IPS DF 19.7 (cell line): ENCODE data around the gene PTGDR2.

Source experiments
- DNase-seq: peaks from one replicate; pipeline ENCODE4 v3.0.0-alpha.2; 2013; ENCODE audit warnings: low read depth, low spot score

Gene PTGDR2

DNA sequence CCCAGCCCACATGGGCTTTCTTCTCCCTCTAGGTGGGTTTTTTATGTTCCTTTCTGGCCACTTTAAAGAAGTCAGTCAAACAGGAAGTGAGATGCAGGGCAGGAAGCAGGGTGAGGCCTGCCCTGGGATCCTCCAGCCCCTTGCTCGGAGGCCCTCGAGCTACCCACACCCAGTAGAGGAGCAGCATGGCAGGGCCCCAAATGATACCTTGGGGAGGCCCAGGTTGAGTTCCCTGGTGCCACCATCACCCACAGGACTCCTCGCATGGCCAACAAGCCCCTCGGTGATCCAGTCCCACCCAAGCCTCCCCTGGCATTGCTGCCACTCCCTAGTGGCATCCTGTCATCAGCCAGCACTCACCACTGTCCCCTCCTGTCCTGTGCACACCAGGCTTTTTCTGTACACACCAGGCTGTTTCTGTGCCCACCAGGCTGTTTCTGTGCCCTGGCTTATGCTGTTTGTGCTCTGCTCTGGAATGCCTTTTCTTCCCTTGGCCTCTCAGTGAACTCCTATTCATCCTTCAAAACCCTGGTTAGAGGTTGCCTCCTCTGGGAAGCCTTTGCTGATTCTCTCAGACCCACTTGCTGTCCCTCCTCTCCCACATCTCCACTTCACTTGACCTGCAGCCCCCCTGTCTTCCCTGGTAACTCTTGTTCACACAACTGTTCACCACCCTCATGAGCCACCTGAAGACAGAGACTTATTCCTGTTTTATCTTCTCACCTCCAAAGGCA lies 3.1 kb upstream of the PTGDR2 start:
- DNase-seq: no peak

DNA sequence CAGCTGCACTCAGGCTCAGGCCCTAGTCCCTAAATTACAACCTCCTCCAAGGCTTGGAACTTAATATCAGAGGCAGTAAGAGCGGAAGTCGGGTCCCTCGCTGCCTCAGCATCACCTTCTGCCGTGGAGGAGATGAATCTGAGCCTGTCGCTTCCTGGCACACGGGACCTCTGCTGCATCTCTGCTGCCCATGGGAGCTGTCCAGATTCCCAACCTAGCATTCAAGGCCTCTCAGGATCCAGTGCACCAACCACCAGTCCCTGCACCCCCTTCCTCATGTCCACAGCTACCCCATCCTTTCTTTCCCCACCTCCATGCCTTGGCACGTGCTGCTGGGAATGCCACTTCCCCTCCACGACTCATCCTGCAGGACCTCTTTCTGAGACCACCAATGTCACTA lies 2.5 kb upstream of the PTGDR2 start:
- DNase-seq: no peak

DNA sequence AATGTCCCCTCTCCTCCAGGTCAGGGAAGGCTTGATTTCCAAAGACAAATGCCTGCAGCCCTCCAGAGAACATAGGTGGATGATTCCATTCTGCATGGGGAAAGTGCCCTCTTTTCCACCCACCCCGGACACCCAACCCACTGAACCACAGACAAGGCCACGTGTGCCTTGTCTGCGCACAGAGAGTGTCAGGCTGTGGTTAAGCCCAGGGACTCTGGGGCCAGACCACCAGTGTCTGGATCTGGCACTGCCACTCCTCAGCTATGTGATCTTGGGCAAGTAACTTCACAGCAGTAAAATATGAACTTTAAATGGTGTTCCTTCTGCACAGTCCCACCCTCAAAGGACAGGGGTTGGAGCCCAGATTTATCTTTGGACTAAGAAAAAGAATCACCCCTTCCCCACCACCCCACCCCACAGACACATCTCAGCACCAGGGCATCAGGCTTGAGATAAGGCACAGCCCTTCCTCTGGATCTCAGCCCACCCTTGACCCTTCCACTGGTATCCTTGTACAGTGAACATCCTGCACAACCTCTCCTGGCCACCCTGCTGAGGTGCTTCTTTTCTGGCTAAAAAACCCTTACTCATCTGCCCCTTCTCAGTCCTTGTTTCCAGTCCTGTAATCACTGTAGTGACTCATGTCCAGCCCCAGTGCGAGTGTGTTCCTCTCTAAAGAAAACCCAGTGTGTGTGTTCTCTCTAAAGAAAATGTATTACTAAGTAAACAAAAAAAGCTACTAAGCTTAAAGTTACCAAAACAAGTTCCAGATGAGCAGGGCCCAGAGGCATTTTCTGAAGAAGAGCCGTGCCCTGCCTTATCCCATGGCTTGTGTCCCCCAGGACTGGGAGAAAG lies 1.9 kb upstream of the PTGDR2 start:
- no peak for DNase-seq

DNA sequence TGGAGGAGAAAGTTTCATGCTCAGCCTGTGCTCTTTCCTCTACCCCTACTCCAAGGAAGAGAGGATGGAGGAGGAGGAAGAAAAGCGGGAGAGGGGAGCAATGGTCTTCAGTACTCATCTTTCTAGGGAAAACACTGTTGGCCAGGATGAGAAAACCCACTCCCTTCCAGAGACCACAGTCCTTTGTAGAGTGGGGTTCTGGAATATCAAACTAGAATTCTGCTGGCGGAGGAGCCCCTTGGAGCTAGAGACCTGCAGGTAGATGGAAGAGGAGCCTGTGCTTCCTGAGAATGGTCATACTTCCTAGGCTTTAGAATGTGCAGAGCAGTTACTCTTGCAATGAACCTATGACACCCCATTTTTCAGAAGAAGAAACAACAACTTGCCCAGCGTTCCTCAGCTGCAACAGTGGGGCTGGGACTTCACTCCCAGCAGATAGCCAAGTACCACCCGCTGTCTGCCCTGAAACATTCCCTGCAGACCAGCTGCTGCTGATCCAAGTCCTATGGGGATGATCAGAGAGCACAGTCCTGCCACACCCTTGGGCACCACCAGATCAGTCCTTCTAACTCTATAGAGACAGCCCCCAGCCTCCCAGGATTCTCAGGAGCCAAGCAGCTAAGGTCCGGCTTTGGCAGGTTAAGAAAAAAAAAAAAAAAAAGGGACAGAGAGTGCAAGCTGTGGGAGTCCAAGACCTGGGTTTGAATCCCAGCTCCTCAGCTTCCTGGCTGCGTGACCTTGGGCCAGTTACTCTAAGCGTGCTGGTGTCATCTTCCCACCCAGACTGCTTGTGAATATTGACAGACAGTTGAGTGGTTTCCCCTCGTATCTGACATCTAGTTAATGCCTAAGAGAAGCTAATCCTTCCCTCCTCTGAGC lies 664 bp downstream of the PTGDR2 start:
- DNase-seq: no peak

DNA sequence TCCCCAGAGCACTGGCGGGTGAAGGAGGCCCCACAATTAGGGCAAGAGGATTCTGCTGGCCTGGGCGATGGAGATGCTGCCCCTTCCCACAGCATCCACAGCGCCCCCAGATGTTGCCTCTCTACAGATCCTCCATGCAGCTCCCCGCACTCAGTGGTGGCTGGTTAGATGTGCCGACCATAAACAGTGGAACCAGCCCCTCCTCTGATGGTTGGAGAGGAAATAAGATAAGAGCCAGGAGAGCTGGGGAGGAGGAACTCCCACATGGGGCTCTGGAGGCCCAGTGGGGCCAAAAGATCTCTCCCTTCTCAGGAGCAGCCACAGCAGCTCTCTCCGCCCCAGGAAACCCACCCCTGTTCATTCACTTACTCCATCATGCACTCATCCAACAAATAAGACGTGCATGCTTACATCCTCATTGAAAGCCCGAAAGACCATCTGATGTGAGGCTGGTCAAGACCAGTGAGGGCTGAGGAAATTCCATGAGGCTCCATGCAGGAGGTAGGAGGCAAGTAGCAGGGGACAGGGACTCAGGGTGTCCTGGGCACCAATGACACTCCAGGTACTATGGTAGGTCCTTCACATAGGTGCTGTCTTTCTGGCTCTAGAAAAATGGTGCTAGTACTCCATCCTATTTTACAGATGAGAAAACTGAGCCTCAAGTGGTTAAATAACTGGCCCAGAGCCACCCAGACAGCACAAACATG lies 1.5 kb downstream of the PTGDR2 start:
- no peak for DNase-seq

DNA sequence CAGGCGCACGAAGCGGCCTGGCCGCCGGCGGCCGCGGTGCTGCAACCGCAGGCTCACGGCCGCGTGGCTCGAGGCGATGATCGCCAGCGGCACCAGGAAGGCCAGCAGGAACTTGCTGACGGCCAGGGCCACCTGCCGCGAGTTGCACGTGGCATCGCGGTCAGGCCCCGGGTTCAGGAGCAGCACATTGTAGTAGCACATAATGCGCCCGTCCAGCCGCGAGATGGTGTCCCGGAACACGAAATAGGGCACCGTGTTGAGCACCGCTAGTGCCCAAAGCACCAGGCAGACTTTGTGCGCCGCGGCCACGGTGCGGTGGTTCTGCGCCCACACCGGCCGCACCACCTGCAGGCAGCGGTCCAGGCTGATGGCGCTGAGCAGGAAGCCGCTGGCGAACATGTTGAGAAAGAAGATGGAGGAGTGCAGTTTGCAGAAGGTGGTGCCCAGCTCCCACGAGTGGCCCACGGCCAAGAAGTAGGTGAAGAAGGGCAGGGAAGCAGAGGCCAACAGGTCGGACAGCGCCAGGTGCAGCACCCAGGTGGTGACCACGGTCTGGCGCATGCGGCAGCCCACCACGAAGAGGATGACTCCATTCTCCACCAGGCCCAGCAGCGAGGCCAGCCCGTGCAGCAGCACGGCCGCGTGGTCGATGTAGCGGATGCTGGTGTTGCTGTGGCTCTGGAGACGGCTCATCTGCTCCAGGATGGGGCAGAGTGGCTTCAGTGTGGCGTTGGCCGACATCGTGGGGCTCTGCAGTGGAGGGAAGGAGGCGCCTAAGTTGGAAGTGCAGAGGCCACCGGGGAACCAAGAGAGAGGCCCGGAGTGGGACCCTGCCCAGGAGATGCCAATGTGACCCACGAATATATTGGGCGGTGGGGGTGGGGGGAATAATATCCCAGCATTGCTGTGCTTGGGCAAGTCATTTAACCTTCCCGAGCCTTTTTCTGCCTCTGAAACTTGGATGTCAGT lies 2.5 kb downstream of the PTGDR2 start:
- DNase-seq: no peak

DNA sequence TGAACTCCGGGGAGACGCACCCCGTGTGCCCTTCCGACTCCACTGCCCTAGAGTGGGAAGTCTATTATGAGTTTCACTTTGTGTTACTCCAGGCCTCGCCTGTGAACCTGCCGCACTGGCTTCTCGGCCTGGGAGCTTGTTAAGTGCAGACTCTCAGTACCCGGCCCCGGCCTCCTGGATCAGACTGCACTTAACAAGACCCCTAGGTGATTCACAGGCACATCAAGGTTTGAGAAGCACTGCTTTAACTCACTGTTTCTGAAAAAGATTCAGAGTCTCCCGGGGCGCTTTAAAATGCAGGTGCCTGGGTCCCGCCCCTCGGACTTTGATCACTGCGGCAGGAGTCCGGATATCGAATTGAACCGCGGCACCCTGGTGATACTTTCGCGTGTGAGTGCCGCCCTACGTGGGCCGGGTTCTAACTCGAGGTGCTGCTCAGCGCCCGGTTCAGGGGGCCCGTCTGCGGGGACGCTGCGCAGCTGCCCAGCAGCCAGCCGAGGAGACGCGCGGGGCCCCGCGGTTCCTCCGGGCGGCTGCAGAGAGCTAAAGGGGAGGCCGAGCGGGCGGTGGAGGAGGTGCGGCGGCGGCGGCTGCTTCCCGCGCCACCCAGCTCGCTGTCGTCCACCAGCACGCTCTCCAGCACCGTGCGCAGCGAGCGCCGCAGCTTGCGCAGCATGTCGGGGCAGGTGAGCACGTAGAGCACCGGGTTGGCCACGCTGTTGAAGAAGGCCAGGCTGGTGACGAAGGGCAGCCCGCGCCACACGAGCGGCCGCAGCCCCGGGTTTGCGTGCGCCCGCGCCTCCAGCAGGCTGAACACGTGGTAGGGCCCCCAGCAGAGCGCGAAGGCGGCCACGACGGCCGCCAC lies 3.4 kb downstream of the PTGDR2 start:
- no peak for DNase-seq

DNA sequence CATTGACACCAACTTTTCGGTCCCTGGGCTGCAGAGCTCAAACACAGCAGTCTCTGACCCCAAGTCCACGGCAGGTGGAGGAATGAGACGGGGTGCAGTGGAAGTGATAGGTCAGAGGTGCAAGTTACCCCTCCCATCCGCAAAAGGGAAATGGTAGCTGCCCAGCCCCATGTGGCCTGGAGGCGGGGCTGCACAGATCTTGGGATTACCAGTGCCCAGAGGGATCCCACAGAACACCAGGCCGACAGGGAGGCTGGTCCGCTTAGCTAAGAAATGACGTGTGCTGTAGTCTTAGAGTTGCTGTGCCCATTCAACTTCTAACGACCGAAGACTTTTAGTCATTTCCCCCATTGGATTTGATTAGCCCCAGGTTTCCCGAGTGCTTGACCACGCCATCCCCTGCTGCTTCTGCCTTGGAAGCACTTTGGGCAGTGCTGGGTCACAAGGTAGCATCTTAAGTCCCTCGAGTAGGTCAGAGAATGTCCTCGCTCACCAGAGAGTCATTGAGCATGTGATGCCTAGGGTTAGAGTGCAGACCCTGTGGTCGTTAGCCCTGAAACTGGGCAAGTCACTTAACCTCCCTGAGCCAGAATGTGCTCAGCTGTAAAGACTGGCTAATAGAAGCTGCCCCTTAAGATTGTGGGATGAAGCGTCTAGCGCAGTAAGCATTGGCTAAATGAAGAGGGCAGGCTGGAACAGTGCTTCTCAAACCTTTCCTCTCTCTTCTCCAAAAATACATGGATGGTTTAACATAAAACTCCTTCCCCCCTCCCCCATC lies 4.2 kb downstream of the PTGDR2 start:
- no peak for DNase-seq

DNA sequence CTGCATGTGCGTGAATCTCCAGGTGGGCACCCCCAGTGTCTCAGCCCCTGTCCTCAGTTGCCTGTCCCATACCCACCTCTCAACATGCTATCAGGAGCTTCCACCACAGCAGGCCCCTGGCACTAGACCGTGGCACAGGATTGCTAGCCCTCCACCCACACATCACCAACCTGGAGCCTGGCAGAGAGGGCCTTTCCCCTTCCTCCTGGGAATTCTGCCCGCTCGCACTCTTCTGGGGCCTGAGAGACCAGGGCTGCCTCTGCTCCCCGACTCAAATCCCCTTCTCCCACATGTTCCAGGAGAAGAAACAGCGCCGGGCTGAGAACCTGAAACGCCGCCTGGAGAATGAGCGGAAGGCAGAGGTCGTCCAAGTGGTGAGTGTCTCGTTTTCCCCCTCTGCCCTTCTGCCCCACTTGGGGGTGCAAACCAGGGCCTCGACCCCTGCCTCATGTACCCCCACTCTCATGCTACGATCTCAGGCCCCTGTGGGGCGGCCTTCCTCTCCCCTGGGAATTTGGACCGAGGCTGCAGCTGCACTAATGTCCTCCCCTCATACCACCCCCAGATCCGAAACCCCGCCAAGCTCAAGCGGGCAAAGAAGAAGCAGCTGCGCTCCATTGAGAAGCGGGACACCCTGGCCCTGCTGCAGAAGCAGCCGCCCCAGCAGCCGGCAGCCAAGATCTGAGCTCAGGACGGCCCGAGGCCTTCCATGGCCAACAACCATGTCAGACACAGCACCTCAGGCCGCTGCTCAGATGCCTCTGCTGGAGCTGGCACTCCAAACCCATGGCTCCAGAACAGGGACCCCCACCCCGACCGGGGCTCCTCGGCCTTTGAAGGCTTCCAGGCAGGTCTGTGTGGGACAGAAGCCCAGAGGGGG lies 5.9 kb downstream of the PTGDR2 start:
- DNase-seq: no peak

DNA sequence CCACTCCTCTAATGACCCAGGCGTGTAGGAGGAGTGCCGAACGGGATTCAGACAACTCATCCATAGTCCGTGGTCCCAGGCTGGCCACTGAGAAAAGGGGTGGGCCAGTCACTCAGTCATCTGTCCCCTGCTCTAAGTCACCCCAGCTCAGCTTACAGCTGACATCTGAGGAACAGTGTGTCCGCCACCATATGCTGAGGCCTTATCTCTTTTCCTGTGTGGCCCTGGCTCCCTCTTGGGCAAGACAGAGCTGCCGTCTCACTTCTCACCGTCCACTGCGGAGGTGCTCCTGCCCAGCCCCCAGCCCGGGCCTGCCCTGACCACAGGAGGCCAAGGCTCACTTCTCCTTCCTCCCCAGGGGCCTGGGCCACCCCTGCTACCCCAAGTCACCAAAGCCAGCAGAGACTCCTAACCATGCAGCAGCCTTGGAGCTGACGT lies 7.0 kb downstream of the PTGDR2 start:
- DNase-seq: no peak

DNA sequence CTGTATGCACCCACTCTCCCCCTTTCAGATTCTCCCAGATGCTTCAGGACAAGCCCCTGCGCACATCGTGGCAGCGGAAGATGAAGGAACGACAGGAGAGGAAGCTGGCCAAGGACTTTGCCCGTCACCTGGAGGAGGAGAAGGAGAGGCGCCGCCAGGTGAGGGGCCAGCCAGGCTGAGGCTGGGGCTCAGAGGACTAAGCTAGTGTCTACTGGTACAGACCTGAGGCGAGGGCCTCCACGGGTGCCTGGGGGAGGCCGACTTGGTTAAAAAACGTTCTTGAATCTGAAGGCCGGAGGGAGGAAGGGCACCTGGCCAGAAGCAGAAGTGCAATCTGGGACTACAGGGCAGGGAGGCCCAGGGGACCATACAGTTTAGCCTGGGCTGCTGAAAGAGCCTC lies 7.9 kb downstream of the PTGDR2 start:
- DNase-seq: no peak

DNA sequence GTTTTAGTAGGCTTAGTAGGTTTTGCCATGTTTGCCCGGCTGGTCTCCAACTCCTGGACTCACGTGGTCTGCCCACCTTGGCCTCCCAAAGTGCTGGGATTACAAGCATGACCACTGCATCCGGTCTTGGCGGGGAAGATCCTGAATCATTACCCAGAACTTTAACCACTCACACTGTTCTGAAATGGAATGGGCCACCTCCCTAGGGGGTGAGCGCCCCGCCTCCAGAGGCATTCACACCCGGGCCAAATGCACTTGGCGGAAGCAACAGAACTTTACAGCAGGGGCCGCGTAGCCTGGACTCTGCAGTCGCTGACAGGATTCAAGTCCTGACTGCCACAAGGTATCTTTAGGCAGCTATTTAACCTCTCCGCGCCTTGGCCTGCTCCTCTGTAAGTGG lies 8.5 kb downstream of the PTGDR2 start:
- no peak for DNase-seq

DNA sequence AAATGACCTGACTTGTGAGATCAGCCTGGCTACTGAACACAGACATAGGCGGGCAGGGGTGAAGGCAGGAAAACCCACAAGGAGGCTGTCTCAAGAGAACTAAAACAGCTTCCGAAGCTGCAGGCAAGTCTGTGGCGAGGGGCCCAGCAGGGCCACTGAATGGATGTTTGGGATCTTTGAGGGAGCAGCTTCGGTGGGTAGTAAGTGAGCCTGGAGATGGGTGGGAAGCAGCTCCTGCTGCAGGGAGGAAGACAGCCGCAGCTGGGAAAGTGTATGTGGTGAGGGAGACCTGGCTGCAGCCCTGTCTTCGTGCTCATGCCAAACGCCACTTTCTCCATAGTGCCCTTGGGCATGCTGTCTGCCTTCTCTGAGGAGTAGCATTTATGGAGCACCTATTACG lies 10.4 kb downstream of the PTGDR2 start:
- no peak for DNase-seq

DNA sequence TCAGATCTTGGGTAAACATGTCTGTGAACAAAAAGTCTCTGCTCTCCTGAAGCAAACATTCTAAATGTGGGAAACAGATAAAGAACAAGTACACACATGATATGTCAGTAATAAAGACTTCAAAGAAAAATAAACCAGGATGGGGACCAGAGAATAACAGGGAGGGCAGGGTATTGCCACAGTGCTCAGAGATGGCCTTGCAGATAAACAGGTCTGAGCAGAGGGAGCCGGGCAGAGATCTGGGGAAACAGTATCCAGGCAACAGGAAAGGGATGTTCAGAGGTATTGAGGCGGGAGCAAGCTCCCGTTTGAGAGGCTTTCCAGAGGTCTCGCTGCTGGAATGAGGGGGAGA lies 10.9 kb downstream of the PTGDR2 start:
- DNase-seq: no peak

DNA sequence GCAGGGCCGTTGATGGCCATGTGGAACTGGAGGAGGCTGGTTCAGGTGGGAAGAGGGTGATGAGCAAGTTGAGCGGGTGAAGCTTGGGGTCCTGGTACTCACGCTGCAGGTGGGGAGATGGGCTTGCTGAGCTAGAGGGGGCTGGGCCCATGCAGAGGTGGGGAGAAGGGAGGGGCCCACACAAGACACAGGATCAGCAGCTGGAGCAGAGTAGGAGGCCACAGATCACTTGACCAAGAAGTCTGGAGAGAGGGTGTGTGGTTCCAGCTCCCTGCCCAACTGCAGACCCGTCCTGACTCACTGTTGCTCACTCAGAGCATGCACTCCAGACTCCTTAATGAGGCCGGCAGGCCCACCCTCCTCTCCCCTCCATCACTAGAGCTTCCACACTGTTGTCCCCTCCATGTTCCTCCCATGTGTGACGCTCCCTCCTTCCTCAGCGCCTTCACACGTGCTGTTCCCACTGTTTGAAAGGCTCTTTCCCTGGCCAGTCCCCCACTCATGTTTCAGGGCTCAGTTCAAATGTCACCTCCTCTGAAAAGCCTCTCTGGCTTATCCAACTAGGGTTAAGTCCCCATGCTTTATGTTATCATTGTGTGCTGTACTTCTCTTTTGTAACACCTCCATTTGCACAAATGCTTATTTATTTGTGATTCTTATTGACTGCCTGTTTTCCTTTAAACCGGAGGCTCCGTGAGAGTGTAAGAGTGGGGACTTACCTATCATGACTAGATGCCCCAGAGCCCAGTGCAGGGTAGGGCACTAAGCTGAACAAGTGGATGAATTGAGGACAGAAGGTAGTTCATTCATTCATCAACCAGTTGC lies 11.5 kb downstream of the PTGDR2 start:
- DNase-seq: no peak

DNA sequence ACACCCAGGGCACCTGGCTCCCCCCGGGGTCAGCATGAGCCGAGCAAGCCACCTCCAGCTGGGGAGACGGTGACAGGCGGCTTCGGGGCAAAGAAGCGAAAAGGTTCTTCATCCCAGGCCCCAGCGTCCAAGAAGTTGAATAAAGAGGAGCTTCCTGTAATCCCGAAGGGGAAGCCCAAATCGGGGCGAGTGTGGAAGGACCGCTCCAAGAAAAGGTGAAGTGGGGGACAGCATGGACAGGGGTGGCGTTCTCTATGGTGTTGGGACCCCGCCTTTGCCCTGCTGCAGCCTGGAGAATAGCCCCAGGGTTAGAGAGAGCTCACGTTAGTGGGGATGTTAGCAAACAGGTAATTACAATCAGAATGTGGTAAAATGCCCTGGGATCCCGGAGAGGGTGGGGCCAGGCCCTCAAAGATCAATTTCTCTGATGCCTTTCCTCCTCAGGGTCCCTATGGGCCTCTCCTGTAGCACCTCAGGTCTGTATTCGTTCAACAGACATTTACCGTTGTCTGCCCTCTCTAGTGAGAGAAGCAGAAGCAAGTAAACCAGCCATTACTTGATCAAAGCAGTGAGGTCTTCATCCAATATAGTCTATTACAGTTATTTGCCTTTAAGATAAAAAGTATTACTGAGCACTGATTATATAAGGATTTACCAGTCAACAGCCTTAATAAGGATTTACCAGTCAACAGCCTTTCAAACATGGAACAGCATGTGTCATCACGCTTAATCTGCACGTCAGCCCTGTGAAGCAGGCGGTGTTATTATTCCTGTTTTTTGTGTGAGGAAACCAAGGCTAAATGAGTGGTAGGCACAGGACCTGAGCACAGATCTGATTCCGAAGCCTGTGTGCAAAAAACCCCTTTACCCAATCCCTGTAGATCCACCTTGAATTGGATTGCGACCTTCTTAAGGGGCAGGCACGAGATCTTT lies 12.8 kb downstream of the PTGDR2 start:
- DNase-seq: no peak
